Measurements from ENCODE around the gene STEAP3.

STEAP3 gene, protein sequence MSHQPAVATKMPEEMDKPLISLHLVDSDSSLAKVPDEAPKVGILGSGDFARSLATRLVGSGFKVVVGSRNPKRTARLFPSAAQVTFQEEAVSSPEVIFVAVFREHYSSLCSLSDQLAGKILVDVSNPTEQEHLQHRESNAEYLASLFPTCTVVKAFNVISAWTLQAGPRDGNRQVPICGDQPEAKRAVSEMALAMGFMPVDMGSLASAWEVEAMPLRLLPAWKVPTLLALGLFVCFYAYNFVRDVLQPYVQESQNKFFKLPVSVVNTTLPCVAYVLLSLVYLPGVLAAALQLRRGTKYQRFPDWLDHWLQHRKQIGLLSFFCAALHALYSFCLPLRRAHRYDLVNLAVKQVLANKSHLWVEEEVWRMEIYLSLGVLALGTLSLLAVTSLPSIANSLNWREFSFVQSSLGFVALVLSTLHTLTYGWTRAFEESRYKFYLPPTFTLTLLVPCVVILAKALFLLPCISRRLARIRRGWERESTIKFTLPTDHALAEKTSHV

DNA sequence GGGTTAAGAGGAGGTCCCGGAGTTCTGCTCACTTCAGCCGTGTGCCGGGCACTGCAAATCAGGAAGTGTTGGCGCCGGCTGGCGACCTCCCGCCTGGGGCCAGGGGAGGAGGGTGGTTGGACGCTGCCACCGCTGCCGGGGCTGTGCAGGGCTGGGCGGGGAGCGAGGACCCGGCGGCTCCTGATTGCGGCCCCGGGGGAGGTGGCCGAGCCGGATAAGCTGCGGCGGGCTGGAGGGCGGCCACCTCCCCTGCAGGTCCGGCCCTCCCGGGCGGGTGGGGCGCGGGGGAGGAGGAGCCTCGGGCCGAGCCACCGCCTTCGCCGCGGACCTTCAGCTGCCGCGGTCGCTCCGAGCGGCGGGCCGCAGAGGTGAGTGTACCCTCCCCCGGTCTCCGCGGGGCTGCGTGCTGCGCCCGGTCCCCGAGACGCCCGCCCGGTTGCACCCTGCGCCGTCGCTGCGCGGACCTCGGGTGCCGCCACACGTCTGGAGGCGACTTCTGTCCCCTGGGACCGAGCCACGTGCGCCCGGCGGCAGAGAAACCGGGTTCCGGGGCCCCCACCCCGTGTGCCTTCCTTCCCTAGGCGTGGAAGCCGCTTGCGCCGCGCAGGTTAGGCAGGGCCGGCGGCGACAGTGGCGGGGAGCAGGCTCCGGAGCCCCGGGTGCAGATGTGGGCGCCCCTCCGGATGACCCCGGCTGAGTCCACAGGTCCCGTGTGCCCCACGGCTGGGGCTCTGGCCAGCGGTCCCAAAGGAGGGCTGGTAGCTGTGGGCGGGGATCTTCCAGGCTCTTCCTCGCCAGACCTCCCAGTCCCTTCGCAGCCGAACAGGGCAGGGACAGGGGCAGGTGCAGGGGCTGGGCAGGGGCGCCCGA, at the start of gene STEAP3:
STEAP3 (plus strand) TSS at position 314 of the 870 bp plus-strand sequence. CDS start 7,179 bp downstream, outside the sequence.
- no peak for DNase-seq (ENCODE audit: extremely low read depth in 1 of 2, low read depth in 1 of 2)

DNA sequence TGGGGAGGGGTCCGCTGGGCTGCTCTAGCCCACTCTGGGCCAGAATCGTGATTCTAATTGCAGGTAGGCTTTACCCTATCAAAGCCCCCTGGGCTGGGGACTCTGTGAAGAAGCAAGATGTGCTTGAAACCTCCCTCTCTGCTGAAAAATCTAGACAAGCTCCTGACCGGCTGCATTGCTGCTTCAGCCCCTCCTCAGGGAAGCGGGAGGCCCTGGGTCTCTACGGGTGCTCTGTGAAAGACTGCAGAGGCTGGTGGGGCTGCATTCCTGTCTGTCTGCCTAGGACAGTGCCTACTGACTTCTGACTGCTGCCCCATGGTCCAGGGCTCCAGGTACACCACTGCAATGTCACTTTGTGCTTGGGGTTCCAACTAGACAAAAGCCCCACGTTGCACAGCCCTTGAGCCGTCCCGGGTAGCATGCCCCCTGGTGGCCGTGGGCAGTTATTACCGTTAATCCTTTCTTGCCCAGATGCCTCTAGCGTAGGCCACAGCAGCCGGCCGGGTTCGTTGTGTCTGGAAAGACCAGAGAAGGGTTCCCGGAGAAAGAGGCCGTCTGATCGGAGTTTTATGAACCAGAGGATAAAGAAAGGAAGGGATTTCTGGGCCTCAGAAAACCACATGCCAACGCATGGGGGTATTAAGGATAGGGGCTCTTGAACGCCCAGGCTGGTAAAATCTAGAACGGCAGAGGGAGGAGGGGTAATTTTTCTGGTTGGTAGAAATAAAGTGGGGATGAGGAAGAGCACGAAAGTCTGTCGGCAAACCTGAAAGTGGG, 49.2 kb upstream of the STEAP3 start:
- peak; percentile 11 to 18 for DNase-seq (ENCODE audit: extremely low read depth in 1 of 2, low read depth in 1 of 2)

DNA sequence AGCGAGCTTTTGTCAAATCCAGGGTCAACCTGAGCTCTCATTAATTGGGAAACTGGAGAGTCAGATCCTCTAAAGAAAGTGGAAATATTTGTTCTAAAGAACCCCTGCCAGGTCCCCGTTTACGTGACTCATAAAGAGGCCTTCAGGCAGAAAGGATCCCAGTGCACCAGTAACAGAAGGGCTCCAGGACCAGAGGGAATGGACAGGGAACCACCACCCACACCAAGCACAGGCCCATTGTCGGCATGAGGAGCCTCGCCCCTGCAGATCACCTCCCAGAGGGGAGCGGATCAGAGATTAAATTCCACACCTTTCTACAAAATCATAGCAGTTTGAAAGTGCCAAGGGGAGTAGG, 48.7 kb upstream of the STEAP3 start:
- no peak for DNase-seq (ENCODE audit: extremely low read depth in 1 of 2, low read depth in 1 of 2)

DNA sequence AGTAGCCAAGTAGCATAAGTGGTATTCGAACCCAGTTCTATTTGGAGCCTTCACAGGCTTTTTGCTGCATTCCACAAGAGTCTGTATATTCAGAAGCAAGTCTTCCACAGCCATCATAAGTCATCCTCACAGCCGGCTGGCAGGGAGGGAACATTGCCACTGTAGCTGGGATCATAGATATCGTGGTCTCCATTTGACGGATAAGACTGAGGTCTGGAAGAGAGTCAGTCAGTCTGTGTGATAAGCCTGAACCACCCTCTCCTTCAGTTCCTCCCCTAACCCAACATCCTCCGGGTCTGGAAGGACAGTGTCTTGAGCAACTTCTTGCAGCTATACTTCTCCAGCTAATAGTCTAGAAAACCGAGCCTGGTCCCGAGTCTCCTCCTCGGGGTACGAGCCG, 48.1 kb upstream of the STEAP3 start:
- no peak for DNase-seq (ENCODE audit: extremely low read depth in 1 of 2, low read depth in 1 of 2)

DNA sequence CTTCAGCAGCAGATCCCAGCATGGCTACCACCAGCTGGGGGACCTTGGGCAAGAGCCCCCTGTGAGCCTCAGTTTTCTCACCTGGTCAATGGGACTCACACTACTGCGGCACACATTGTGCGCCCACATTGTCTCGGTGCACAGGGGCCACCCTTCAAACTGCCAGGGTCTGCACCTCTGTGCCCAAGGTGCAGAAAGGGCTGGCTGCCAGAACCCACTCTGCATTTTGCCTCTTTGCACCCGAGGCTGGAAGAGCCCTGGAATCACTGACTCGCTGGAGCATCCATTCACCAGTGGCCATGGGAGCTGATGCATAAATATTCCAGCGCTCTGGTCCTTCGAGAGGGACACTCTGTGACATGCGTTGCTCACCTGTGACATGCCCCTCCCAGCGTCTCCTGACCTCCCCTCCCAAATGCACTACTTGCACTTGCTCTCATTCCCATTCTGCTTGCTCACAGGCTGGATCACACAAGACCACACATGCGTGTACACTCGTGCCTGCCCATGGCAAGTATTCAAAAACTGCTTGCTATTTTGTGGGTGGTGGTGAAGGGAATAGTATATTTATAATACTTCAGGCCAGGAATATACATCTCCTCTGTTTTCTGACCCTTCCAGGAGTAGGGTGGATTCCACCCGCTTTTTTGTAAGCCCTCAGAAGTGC, 46.3 kb upstream of the STEAP3 start:
- no peak for DNase-seq (ENCODE audit: extremely low read depth in 1 of 2, low read depth in 1 of 2)

DNA sequence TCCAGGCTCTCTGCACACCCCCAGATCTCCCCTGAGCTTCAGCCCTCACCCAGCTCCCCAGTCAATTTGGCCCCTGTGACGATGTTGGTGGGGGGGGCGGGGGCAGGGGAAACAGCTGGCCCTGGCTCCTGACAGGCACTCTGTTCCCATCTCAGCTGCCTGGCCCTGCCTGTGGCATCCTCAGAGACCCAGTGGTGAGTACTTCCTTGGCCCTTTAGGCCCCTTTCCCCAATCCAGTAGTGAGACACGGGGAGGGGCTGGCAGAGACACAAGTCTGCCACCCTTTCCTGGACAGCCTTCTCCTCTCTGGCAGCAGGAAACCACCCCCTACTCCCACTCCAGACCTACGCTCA, 45.8 kb upstream of the STEAP3 start:
- DNase-seq (ENCODE audit: extremely low read depth in 1 of 2, low read depth in 1 of 2): no peak

DNA sequence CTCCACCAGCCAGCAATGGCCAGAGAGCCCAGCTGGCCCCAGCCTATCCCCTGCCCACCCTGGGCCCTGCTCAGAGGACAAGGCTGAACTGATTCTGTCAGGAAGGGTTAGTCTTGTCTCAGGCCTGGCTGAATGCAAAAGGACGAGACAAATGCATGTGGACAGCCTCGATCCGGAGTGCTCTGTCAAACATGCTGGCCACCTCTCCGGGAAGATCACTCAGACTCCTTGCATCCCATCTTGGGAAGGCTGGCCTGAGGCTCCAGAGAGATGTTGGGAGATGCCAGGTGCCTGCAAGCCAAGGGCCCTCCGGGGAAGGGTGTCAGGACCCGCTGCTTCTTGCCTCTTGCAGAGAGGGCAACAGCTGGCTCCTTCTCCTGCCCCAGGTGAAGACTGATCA, 44.9 kb upstream of the STEAP3 start:
- no peak for DNase-seq (ENCODE audit: extremely low read depth in 1 of 2, low read depth in 1 of 2)

DNA sequence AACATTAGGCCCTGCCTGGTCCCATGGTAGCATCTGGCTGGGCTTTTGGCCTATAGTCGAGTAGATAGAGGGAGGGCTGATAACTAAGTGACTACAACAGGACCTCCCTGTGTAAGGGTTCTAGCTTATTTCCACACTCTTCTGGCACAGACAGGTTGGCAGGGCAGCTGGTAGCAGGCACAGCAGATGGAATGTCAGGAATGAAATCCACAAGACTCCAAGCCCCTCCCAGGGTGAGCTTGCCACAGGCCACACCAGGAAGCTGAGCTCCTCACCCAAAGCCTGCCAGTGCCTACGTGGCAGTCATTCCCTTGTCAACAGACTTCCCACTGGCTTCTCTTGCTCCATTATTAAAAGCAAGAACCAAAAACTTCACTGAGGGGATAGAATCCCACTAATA, 44.4 kb upstream of the STEAP3 start:
- DNase-seq (ENCODE audit: extremely low read depth in 1 of 2, low read depth in 1 of 2): no peak

DNA sequence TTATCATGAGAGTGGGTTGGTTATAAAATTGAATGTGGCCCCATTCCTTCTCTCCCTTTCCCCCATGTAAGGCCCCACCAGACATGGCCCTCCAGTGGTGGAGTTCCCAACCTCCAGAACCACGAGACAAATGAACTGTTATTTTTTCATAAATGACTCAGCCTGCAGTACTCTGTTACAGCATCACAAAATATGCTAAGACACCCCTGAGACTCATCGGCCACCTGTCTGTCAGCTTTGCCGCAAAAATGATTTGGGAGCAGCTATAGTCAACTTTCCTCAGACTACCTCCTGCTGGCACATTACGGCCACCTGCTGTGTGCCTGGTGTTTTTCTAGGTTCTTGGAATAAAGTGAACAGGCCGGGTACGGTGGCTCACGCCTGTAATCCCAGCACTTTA, 43.6 kb upstream of the STEAP3 start:
- DNase-seq (ENCODE audit: extremely low read depth in 1 of 2, low read depth in 1 of 2): no peak

DNA sequence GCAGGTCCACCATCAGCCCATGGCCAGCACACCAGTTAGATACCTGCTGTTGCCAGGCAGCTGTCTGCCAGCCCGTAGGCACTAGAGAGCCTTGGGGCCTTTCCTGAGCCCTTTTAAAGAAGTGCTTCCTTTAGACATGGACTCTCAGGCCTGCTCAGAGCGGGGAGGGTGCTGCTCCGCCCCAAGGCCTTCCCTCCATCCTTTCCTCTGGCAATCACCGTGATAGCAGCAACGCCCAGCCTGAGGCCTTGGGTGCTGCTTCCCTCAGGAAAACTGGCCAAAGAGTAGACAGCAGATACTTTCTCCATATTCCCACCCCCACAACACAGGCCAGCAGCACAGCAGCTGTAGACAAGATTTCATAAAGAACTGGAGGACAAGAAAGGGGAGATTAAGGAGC, 42.7 kb upstream of the STEAP3 start:
- no peak for DNase-seq (ENCODE audit: extremely low read depth in 1 of 2, low read depth in 1 of 2)

DNA sequence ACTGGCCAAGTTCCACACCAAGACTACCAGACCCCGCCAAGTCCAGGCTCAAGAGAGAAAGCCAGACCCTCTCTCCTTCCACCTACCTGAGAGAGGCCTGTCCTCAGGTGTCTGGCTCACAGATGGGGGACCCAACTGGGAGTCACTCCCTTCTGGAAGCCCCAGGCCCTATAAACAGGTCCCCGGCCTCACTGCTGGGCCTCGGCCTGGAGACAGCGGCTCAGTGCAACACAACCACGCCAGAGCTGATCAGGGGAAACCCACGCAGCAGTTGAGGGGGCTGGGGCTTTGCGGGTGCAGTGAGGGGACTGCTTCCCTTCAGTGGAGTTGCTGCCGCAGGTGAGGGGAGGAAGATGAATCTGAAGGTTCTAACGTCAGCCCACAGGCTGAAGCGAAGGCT, 42.2 kb upstream of the STEAP3 start:
- no peak for DNase-seq (ENCODE audit: extremely low read depth in 1 of 2, low read depth in 1 of 2)

DNA sequence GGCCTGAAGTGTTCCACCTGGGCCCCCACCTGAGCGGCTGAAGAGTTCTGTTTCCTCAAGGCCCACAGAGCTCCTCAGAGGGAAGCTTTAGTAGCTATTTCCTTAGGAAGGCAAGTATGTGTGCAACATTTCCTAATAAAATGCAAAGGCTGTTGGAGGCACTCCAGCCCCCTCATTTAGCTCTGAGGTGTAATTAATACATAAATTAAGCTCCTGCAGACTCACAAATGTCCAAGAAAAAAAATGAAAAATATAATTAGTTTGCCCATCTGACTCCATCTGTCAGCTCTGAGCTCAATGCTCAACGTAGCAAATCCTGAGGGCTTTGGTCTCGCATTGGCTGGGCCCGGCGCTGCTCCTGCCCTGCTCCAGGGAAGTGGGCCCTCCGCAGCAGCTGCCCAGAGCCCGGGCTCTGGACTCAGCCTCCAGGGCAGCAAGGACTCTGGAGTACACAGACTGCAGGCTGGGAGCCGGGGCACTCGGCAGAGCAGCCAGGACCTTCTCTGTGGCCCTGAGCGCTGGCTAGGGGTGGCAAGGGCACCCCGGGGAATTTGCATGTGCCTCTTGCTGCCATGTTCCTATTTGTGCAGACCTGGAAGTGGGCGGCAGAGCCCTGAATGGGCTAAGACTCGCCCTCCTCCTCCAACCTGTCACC, 41.7 kb upstream of the STEAP3 start:
- DNase-seq (ENCODE audit: extremely low read depth in 1 of 2, low read depth in 1 of 2): no peak

DNA sequence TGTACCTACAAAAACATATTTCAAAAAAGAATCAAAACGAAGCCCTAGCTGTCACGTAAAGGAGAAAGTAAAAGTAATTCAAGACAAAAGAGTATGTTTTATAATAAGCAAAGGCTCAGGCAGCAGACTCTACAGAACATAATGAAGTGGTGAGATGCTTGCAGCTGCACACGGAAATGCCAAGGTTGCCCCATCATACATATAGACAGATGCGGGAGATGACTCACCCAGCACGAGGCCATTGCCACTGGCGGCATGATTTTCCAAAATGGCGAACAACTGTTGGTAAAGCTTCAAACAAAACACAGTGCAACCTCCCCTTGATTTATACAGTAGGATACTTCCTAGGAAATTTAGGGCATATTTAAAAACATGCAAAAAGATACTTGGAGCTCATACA, 39.1 kb upstream of the STEAP3 start:
- DNase-seq (ENCODE audit: extremely low read depth in 1 of 2, low read depth in 1 of 2): no peak

DNA sequence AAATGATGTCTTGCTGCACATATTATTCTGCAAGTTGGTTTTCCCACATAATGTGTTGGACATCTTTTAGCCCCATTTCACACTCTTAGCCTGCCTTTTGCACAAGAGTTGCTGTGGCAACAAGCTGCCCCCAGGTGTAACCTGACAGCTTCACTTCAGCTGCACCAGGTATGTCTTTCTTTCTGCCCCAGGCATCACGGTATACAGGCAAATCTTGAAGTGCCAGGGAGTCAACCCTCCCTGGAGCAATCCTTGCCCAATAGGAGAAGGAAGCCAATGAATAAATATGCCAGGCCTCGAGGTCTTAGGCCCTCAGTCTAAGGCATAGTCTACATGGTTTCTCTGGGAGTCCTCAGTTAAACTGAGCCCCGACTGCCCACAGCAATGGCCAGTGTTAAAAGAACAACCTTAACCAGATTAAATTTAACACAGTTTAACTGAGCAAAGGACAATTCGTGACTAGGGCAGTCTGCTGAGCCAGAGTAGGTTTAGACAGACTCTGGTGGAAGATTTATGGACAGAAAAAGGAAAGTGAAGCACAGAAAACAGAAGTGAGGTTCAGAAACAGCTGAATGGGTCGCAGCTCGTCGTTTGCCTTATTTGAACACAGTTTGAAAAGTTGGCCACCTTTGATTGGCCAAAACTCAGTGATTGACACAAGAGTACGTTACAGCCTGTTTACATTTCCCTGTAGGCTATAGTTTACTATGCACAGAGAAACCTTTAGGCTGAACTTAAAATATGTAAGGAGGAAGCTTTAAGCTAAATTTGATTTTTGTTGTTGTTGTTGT, 33.1 kb upstream of the STEAP3 start:
- no peak for DNase-seq (ENCODE audit: extremely low read depth in 1 of 2, low read depth in 1 of 2)

DNA sequence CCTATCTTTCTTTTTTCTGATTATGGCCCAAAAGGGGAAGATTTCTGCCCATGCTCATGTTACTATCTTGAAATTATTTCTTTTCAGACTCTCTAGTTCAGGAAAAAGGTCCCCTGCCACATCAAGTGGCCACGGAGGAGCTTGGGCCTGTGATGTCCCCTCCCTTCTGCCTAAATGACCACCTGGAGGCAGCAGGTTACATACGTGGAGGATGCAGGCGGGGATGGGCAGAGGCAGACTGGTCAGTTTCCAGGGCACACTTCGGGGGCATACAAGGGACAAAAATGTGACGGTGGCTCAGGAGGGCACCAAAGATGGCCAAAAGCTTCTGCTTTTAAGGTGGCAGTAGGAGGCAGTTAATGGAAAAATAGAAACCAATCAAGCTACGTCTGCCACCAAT, 30.7 kb upstream of the STEAP3 start:
- no peak for DNase-seq (ENCODE audit: extremely low read depth in 1 of 2, low read depth in 1 of 2)

DNA sequence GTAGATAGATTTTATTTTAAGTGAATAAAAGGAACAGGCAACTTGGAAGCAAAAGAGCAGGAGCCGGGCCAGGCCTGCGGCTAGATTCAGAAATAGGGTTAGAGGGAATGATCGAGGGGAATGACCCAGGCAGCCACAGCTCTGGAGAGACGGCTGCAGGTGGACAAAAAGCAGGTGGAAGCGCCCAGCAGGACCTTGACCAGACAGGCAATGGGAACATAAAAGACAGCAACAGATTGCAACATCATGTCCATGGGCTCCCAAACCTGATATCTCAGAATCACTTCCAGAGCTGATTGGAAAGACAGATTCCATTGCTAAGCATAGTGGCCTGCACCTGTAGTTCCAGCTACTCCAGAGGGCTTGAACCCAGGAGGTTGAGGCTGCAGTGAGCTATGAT, 28.6 kb upstream of the STEAP3 start:
- no peak for DNase-seq (ENCODE audit: extremely low read depth in 1 of 2, low read depth in 1 of 2)

DNA sequence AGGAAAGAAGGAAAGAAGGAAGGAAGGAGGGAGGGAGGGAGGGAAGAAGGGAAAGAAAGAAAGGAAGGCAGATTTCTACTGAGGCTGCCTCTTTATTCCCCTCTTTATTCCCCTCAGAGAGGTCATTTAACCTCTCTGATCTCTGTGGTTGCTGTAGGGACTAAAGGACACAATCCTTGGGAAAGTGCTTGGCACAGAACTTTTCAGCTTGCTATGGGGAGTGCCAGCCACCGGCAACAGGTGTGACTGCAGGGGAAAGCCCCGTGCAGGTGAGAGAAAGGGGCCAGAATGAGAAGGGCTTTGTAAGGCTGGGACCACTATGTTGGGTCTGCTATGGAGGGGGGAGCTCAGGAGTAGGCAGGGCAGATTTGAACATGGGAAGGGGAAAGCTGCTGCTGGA, 27.7 kb upstream of the STEAP3 start:
- no peak for DNase-seq (ENCODE audit: extremely low read depth in 1 of 2, low read depth in 1 of 2)

DNA sequence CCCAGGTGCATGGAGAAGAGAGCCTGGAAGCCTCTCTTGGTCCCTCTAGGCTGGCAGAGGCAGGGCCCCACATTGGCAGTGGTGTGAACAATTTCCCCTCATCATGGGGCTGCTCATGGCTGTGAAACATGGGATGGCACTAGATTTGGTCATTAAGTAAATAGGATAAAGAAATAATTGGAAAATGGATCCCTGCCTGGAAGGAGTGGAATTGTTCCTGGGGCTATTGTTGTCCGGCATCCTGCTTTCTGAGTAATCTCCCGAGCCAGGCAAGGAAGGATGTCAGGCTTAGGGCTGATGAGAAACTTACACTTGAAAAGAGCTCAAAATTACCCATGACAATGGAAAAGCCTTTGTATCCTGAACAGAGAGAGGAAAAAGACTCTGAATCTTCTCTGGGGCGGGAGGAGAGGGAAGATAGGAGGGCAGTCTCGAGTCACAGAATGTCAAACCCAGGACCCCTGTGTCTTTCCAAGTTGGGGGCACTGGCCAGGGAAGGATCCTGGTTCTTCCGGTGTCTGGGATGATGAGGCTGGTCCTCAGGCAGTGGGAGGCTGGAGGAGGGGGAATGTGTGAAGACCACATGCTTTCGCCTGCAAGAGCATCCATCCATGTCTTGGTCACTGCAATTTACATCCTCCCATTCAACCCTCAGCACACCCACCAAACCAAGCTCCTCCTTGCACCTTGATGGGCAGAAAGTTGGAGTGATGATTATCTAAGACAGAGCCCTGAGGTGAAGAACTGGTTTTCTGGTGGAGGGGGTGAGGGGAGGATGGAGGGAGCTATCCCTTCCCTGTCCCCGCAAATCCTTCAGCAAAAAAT, 27.1 kb upstream of the STEAP3 start:
- DNase-seq (ENCODE audit: extremely low read depth in 1 of 2, low read depth in 1 of 2): no peak

DNA sequence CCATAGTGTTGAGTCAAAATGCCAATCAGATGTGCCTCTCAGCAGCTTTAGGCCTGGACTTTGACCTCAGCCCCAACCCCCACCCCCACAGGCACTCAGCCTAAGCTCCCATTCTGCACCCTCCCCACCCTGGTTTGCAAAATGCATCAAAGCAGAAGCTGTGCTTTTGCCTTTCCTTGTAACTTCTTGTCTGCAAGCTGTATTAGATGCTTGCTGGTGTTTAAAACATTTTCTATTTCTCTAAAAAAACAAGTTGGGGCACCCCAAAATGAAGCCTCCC, 26.6 kb upstream of the STEAP3 start:
- no peak for DNase-seq (ENCODE audit: extremely low read depth in 1 of 2, low read depth in 1 of 2)

Measured in stimulated activated CD8-positive, alpha-beta memory T cell treated with anti-CD3 and anti-CD28 coated beads, Interleukin-7, amount 100 ng/mL, for 48 hours (primary cell).